Measurements from ENCODE around the gene JAZF1.
A peak's percentile ranks its signal among the peaks of the same experiment; 100 is the strongest.

Gene JAZF1

DNA sequence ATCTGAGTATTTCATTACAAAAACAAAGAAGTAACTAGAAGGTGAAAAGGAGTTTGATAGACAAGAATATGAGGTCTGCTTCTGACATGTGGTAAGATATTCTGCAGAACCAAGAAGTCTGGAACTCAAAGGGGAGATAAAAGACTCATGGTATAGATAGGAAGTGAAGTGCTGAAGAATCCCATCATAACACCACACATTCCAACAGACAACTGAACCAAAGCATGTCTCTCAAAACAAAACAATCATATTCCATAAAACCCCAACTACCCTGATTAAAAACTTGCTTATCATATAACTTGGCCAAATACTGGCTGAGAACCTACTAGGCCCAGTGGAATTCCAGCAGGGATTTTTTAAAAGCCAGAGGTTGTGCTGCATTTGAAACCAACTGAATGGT, 178.7 kb downstream of the JAZF1 start:
- no peak for DNase-seq

DNA sequence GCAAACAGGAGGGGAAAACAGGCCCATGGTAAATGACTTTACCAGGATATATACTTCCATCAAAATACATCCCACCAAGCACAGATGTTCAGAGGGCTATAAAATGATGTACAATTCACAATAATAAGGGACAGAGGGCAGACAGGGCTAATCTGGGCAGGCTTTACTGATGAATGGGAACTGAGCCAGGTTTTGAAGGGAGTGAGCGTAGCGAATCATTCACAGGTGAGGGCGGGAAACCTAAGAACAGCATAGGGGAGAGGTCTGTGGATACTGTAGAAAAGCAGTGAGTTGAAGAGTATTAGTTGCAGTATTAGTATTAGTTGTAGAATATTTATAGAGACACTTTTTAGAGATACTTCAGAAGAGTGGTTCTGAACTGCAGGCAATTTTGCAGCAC, 180.8 kb downstream of the JAZF1 start:
- DNase-seq, result no peak

- DNase-seq, result no peak
These were observed 182.2 kb downstream of the JAZF1 start for GRCh38 chr7:27998382-27998781.

- no peak for DNase-seq
These were observed 183.3 kb downstream of the JAZF1 start for GRCh38 chr7:27997188-27997707.

- DNase-seq, result no peak
These were observed 184.5 kb downstream of the JAZF1 start for GRCh38 chr7:27996141-27996540.

DNA sequence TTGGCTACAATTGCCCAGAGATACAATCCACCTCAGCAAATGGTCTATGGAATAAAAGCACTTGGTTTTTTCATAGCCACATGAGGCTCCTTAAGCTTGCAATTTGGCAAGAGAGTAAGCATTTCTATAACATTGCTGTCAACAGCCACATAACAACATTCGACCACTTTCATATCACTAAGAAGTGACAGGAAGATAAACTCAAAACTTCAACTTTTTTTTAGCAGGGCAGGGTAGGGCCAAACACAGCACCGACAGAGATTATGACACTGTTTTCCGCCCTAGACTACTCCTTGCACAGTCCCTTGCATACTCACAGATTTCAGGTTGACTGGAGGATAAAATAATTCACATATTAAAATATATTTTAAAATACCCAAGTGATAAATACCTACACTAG, 185.4 kb downstream of the JAZF1 start:
- DNase-seq, result no peak

DNA sequence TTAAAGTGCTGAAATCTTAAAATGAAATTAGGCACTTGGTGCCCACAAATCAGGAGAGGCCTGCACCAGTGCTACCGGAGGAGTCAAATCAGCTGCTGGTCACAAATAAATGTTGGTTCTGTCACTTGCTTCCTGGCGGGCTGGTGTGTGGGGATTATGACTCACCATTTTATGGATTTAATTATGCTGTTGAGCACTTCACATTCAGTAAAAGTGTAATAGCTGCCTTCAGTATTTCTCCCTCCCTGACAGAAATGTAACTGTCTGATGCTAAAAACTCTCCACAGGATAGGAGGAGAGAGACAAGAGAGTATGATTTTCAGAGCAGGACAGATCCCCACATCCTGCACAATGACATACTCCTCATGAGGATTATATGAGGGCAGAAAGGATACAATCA, 186.0 kb downstream of the JAZF1 start:
- DNase-seq, result no peak

- DNase-seq, result no peak
These were observed 187.7 kb downstream of the JAZF1 start for GRCh38 chr7:27992755-27993493.

GRCh38 chr7:27992097-27992496, 188.5 kb downstream of the JAZF1 start:
- no peak for DNase-seq

GRCh38 chr7:27991006-27991528, 189.5 kb downstream of the JAZF1 start:
- DNase-seq, result no peak

DNA sequence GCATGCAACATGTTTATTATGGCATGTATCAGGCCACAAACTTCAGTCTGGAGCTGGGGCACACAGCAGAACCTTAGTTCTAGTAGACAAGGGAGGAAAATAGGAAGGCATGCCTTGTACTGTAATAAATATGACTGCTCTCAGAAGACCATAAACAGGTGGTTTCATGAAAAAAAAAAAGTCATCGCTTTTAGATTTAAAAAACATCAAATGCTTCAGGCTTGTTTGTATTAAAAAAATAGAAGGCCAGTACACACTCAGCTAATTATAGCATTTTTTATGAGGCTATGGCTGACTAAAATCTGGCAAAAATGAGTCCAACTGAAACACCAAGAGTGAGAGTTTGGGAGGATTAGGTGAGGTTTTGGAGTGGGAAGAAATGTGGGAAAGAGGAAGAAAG, 204.1 kb downstream of the JAZF1 start:
- no peak for DNase-seq

- DNase-seq, result no peak
These were observed 207.0 kb downstream of the JAZF1 start for GRCh38 chr7:27973625-27974024.

- peak; percentile 48 for DNase-seq
These were observed 208.3 kb downstream of the JAZF1 start for GRCh38 chr7:27972276-27972675.

DNA sequence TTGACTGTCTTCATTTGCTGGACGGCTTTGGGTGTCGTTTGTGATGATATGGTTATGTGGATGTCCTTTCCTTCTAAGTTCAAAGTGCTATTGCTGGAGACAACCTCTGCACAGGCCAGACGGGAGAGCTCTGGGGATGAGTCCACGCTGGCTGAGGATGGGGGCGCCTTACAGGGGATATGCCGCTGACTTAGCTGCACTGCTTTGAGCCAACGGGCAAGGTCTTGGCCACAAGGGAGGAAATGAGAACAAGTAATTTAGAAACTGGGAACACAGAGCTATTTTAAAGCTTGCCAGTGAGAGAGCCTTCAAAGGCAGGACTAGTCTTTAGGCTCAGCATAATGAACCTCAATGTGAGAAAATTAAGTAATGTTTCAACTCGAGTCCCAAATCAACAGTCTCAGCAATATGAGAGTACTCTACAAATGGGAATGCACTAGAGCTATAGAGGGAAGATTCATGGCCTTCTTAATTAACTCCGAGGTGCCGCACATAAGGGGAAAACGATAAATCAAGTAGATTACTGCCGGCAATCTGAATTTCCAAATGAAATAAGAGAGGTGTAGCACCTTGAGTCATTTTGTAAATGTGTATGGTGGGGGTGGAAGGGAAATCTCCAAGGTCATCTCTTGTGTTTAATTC, 209.3 kb downstream of the JAZF1 start:
- DNase-seq, result no peak

DNA sequence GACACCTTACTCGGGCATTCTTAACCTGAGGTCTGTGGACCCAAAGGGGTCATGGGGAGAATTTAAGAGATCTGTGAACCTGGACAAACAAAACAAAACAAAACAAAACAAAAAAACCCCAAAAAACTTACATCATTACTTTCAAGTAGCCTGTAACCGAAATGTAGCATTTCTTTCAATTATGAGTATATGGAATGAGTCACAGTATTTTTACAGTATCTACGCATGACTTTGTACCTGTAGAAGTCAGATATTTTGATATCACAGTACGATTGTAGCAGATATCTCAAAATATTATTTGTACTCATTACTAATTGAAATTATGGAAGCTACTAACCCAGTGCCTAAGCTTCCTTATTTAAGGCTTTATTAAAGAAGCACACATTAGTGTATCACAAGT, 210.2 kb downstream of the JAZF1 start:
- DNase-seq, result no peak

DNA sequence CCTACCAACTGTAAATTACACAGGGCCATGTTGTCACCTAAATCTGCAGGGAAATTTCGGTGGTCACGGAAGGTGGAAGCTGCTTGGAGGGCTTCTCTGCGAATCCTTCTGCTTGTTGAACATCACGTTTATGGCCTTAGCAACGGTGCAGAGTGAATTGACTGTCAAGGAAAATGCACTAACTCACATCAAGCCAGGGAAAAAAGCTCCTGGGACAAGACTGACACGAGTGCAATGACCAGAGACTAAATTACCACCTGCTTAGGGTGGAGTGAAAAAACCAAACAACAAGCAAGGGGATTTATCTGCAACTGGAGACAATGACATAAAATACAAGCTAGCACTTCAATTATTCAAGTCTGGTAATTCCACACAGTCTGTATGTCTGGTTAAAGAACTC, 211.2 kb downstream of the JAZF1 start:
- no peak for DNase-seq

- no peak for DNase-seq
These were observed 213.0 kb downstream of the JAZF1 start for GRCh38 chr7:27967639-27968038.

DNA sequence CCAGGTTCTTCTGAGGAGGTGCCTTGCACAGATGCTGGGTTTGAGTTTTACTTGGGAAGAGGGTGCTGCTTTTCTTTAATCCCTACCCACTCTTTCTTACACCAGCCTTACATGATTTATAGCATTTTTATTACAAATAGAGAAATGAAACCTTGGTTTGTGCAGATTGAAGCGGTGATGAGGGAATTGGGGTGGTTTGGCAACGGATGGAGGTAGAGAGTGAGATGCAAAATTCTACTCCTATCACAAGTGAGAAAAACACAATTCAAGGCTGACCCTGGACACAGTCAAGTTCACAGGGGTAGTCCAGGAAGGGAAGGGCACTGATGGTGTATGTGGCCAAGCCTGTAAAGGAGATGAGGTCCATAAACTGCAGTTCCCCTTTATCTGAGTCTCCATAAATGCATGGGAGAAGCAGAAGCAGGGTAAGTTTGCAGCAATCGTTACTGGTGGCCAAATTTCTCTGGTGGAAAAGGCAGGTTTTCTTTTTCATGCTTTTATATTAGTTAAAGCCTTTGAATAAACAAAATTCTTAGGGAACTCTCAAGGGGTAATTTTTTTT, 214.3 kb downstream of the JAZF1 start:
- DNase-seq, result no peak

GRCh38 chr7:27965650-27966049, 214.9 kb downstream of the JAZF1 start:
- no peak for DNase-seq

DNA sequence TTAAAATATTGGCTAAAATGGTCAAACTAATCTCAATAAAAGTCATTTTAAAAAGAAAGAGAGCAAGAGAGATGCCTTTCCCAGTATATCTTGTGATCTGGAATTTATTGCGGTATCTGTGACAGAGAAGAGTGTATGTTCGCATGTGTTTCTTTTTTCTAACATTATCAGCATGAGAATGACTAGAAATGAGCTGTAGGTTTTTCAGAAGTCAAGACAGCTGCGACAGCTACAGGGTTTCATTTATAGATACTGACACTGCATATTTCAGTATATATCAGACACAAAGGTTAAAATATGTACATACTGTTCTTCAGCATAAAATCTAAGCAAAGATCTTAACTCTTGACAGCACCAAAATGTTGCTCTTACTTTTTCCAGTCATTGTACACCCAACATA, 215.8 kb downstream of the JAZF1 start:
- no peak for DNase-seq

- DNase-seq, result no peak
These were observed 217.5 kb downstream of the JAZF1 start for GRCh38 chr7:27963056-27963455.

- DNase-seq, result no peak
These were observed 218.3 kb downstream of the JAZF1 start for GRCh38 chr7:27962273-27962672.

DNA sequence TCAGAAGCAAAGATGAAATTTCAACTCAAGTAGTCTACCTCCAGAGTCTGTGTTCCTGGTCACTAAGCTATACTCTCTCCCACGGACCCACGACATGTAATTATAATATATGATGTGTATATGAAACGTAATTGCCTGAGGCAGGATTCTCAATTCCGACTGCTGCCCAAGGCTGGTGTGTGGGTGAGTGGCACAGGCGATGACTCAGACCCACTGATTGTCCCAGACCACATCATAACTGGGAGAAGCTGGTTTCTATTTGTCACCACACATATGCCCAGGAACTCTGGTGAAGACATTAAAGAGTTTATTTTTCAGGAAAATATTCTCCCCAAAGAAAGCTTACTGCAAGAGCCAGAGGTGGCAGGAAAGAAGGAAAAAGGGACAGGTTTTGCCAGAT, 219.3 kb downstream of the JAZF1 start:
- no peak for DNase-seq

DNA sequence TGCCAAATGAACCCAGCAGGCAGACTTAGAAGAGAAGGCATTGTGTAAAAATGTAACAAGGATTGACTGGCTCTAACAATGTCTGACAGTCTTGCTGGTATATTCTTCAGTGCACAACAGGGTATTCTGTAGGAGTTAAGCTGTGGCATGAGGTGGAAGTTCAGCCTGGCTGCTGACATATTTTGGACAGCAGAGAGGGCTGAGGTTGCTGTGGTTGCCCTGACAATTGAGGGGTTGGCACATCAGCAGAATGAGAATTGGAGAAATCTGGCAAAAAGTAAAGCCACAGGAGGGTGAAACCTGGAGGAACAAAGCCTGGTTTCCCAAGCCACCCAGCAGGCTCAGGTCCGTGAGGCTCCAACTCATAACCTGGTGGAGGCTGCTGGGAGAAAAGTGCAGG, 220.2 kb downstream of the JAZF1 start:
- no peak for DNase-seq
